Stimulated activated CD4-positive, alpha-beta T cell treated with anti-CD3 and anti-CD28 coated beads, TNF-alpha, amount 100 ng/mL, for 24 hours (primary cell): ENCODE results near the gene EDIL3.

ENCODE experiments used
- DNase-seq, 3 experiments: peaks; one replicate each; pipeline ENCODE4 v3.0.0-alpha.2; 2020; ENCODE audit warnings: low read depth in 3 of 3

Gene EDIL3

GRCh38 chr5:84259283-84260045 is 125.2 kb downstream of the EDIL3 start:
- no peak for DNase-seq

- no peak for DNase-seq
Measured at GRCh38 chr5:84257061-84257460, 127.6 kb downstream of the EDIL3 start.

DNA sequence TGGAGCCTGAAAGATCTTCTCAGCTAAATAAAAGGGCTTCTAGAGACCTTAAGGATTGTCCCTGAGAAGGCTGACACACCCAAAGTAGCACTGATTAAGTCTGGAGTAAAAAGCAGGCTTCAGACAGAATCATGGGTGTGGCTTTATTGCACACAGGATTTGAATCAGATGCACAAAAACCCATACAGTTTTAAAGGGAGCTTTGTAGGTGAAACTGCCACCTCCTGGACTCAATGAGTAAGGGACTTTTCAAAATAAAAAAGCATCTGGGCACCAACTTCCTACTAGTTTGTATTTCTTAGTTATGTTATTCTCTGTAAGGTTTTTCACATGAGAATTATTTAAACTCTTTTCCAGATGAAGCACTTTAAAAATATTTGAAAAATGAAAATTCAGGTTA is 129.4 kb downstream of the EDIL3 start:
- no peak for DNase-seq

DNA sequence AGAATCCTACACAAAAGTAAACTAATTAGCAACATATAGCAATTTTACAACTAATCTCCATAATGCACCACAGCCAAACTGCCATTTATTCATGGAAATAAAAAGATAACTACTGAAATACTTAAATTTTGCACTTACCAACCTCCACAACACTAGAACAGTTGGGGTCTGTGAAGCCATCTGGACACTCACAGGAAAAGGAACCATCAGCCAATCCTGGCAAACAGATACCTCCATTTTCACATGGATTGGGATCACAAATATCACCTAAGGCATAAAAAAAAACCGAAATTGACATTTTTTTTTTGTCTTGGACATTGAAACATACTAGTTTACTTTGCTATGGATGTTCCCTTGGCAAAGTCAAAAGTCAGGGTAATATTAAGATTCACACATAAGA is 130.7 kb downstream of the EDIL3 start:
- DNase-seq, result no peak

- no peak for DNase-seq
Measured at GRCh38 chr5:84251503-84251902, 133.2 kb downstream of the EDIL3 start.

- no peak for DNase-seq
Measured at GRCh38 chr5:84249918-84250630, 134.6 kb downstream of the EDIL3 start.

DNA sequence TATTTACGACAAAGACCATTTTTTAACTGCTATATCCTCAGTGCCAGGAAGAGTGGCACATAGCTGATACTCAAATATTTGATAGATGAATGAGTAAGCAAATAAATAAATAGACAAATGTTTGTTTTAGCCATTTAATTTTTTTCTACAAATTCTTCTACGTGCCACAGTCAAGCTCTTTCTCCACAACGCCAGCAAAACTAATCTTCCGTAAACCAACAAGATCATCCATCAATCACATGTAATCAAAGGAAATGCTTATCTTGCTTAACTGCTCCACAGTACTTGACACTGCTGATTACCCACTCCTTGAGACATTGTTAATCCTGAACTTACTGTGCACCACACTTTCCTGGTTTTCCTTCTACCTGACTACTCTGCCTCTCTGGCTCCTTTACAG is 136.7 kb downstream of the EDIL3 start:
- no peak for DNase-seq

GRCh38 chr5:84242286-84242685 is 142.4 kb downstream of the EDIL3 start:
- no peak for DNase-seq

DNA sequence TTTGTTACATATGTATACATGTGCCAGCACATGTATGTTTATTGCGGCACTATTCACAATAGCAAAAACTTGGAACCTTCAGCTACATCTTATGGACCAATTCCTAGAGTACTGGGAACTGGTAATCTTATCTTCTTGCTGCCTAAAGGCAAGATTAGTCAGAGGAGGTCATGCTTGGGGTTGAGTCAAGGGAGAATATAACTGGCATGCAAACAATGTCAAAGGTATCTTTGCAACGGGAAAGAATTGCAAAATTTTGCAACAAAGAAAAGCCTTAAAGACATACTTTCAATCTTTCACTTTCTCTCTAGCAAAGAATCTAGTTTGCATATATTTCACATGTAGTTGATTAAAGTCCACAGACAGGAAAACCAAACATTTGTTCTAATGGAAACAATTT is 145.2 kb downstream of the EDIL3 start:
- no peak for DNase-seq

DNA sequence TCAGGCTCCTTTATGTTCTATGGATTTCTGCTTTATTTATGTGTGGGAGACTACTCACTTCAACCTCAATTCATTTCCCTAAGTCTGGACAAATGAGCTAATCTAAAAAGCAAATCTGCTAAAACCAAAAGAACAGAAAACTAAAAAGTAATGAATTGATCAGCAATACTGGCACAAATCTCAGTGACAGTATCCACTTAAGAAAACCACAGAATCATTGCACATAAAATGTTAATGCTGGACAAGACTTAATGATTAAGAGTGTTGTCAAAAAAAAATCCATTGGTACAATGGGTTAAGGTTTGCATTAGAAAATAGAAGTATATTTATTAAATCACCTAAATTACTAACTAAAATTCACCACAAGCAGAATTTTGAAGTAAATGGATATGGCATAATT is 147.6 kb downstream of the EDIL3 start:
- no peak for DNase-seq

DNA sequence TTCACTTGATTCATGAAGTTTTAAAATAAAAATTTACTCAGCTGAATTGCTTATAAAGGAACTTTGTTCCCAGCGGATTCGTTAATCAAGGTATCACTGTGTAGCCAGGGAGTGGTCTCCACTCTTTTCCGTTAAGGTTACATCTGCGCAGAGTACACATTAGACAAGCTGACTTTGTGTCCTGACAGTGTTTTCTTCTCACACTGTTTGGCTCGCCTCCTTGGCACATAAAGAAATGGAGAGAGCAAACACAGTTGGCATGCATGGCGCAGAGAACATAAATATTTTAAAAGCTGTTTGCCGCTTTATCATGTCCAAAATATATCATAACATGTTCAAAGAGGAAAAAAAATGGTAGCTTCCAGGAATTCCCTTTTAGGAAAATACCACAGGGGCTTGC is 153.2 kb downstream of the EDIL3 start:
- no peak for DNase-seq

- DNase-seq, result no peak
Measured at GRCh38 chr5:84229045-84229444, 155.6 kb downstream of the EDIL3 start.

DNA sequence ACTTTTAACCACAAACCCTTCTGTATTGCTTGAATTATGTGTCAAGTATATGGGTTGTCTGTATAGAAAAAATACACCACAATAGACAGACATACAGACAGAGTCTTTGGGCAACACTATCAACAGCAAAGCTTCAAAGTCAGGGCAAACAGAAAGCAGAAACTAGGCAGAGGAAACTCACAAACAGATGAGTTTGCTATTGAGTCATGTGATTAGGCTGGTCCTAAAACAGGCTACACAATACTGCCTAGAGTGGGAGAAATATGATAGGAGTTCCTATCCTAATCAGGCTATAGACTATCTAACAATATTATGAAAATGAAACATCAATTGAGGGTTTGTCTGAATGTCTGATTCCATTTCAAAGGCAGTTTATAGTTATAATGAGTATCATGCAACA is 156.4 kb downstream of the EDIL3 start:
- no peak for DNase-seq

- DNase-seq, result no peak
Measured at GRCh38 chr5:84227236-84227635, 157.4 kb downstream of the EDIL3 start.

GRCh38 chr5:84218546-84218945 is 166.1 kb downstream of the EDIL3 start:
- DNase-seq, result no peak

DNA sequence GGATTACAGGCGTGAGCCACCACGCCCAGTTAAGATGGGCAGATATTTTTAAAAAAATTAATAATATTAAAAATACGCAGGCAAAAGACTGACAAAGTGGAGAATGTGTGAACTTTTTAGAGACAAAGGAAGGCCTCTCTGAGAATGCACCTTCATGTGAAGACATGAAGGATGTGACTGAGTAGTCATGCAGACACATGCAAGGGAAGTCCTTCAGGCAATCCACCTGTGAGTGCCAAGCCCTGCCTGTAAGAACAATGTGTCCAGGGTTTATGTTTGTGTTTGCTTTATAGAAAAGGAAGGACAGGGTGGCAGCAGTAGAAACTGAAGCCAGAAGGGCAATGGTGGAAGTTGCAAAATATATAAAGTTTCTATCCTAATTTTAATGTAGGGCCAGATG is 169.2 kb downstream of the EDIL3 start:
- no peak for DNase-seq

- no peak for DNase-seq
Measured at GRCh38 chr5:84213861-84214260, 170.8 kb downstream of the EDIL3 start.

- DNase-seq, result no peak
Measured at GRCh38 chr5:84213212-84213611, 171.5 kb downstream of the EDIL3 start.

DNA sequence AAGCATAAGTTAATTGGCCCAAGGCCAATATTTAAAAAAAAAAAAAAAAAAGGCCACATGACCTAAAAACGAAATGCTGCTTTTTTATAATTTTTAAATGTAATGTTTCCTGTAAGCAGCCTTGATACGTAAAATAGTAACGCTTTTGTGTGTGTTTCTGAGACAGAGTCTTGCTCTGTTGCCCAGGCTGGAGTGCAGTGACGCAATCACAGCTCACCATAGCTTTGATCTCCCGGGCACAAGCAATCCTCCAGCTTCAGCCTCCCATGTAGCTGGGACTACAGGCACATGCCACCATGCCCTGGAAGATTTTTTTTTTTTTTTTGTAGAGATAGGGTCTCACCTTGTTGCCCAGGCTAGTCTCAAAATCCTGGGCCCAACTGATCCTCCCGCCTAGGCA is 179.9 kb downstream of the EDIL3 start:
- DNase-seq, result no peak

- no peak for DNase-seq
Measured at GRCh38 chr5:84202136-84202535, 182.5 kb downstream of the EDIL3 start.

- no peak for DNase-seq
Measured at GRCh38 chr5:84197538-84197937, 187.1 kb downstream of the EDIL3 start.

- DNase-seq, result no peak
Measured at GRCh38 chr5:84191281-84191680, 193.4 kb downstream of the EDIL3 start.

DNA sequence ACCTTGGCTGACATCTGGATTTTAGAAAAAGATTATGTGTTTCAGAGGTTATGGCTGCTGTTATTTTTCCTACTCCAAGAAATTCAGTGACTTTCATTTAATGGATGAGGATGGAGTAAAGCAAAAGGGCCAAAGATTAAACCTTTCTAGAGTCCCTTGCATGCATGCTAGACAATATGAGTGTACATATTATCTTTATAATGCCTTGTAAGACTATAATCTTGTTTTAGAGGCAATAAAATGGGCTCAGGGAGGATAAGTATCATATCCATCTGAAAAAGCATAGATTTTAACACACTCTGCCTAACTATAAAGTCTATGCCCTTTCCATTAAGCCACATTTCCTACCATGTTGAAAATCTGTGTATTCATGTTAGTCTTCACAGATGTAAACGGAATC is 199.8 kb downstream of the EDIL3 start:
- DNase-seq, result no peak

GRCh38 chr5:84181093-84181492 is 203.6 kb downstream of the EDIL3 start:
- no peak for DNase-seq
